Measurements from ENCODE around the gene NR2F1-AS1.

Gene NR2F1-AS1

GRCh38 chr5:93611976-93612854 lies 31.2 kb upstream of the NR2F1-AS1 start:
- peaks cover 0 to 5% (median 0%) of the 10 kb centered on the region in 10 experiments; a peak in 2 of 20 replicates for H3K4me1 ChIP-seq

GRCh38 chr5:93611273-93611975 lies 30.4 kb upstream of the NR2F1-AS1 start:
- peaks cover 0 to 77% (median 47%) of the 10 kb centered on the region in 11 experiments; a peak in 19 of 22 replicates for H4K20me1 ChIP-seq
- no peak overlapping the region for H3K27ac ChIP-seq
- H3K36me3 ChIP-seq = no peaks in the 10 kb centered on the region
- H3K27me3 ChIP-seq = peaks cover 99 to 100% (median 100%) of the 10 kb centered on the region in 11 experiments
- H3K9ac ChIP-seq = no peak overlapping the region
- no peak overlapping the region for H3K4me3 ChIP-seq
- no peak for TF ChIP-seq Cebpa-rat (IDR thresholded peaks at IDR 0.05)
- H3K4me2 ChIP-seq = no peak overlapping the region
- peaks cover 0 to 5% (median 0%) of the 10 kb centered on the region in 10 experiments; a peak in 2 of 20 replicates for H3K4me1 ChIP-seq
- H3K9me3 ChIP-seq (replicated peaks in 1 of 11) = peaks cover 0 to 12% (median 5%) of the 10 kb centered on the region in 11 experiments; a peak in 7 of 22 replicates

More at GRCh38 chr5:93611976-93612854, 31.2 kb upstream of the NR2F1-AS1 start:
- Histone ChIP-seq H3K9me3 (replicated peaks in 1 of 11) (peaks cover 0 to 12% (median 5%) of the 10 kb centered on the region in 11 experiments; a peak in 7 of 22 replicates), H3K4me2 (no peak overlapping the region), H4K20me1 (peaks cover 0 to 69% (median 40%) of the 10 kb centered on the region in 11 experiments; a peak in 19 of 22 replicates), H3K27me3 (peaks cover 99 to 100% (median 100%) of the 10 kb centered on the region in 11 experiments), H3K4me3 (no peak overlapping the region), H3K27ac (no peak overlapping the region), H3K36me3 (no peaks in the 10 kb centered on the region), H3K9ac (no peak overlapping the region)
- TF ChIP-seq Cebpa-rat (IDR thresholded peaks at IDR 0.05) = no peak

GRCh38 chr5:93610581-93611272 lies 29.7 kb upstream of the NR2F1-AS1 start:
- Histone ChIP-seq H3K9ac (no peak overlapping the region), H3K36me3 (no peaks in the 10 kb centered on the region), H3K27me3 (peaks cover 99 to 100% (median 100%) of the 10 kb centered on the region in 11 experiments), H3K9me3 (replicated peaks in 1 of 11) (peaks cover 0 to 12% (median 5%) of the 10 kb centered on the region in 11 experiments; a peak in 7 of 22 replicates), H3K4me1 (peaks cover 0 to 5% (median 0%) of the 10 kb centered on the region in 10 experiments; a peak in 2 of 20 replicates), H3K27ac (no peak overlapping the region), H3K4me3 (no peak overlapping the region), H4K20me1 (peaks cover 0 to 84% (median 53%) of the 10 kb centered on the region in 11 experiments; a peak in 19 of 22 replicates), H3K4me2 (no peak overlapping the region)
- no peak for TF ChIP-seq Cebpa-rat (IDR thresholded peaks at IDR 0.05)

GRCh38 chr5:93609762-93610161 lies 28.7 kb upstream of the NR2F1-AS1 start:
- peaks cover 0 to 12% (median 5%) of the 10 kb centered on the region in 11 experiments; a peak in 7 of 22 replicates for H3K9me3 ChIP-seq (replicated peaks in 1 of 11)
- H3K27ac ChIP-seq = no peak overlapping the region
- H3K4me1 ChIP-seq = peaks cover 0 to 5% (median 0%) of the 10 kb centered on the region in 10 experiments; a peak in 2 of 20 replicates
- no peaks in the 10 kb centered on the region for H3K36me3 ChIP-seq
- no peak overlapping the region for H3K4me3 ChIP-seq
- peaks cover 0 to 93% (median 59%) of the 10 kb centered on the region in 11 experiments; a peak in 19 of 22 replicates for H4K20me1 ChIP-seq
- H3K9ac ChIP-seq = no peak overlapping the region
- TF ChIP-seq Cebpa-rat (IDR thresholded peaks at IDR 0.05) = no peak
- no peak overlapping the region for H3K4me2 ChIP-seq
- peaks cover 99 to 100% (median 100%) of the 10 kb centered on the region in 11 experiments for H3K27me3 ChIP-seq

- Histone ChIP-seq H3K9me3 (replicated peaks in 1 of 11) (peaks cover 0 to 15% (median 6%) of the 10 kb centered on the region in 11 experiments; a peak in 11 of 22 replicates), H3K27me3 (peaks cover 99 to 100% (median 100%) of the 10 kb centered on the region in 11 experiments)
These were observed 27.8 kb upstream of the NR2F1-AS1 start for GRCh38 chr5:93608855-93609254.

GRCh38 chr5:93607367-93608258 lies 26.6 kb upstream of the NR2F1-AS1 start:
- peaks cover 0 to 92% (median 74%) of the 10 kb centered on the region in 11 experiments; a peak in 19 of 22 replicates for H4K20me1 ChIP-seq
- no peak overlapping the region for H3K27ac ChIP-seq
- H3K27me3 ChIP-seq = peaks cover 99 to 100% (median 100%) of the 10 kb centered on the region in 11 experiments
- peak overlapping the region in 4 of 11 experiments; percentile 6 to 68 (median 26); a peak in 6 of 22 replicates for H3K4me2 ChIP-seq
- peaks cover 0 to 17% (median 6%) of the 10 kb centered on the region in 11 experiments; a peak in 11 of 22 replicates for H3K9me3 ChIP-seq (replicated peaks in 1 of 11)
- H3K36me3 ChIP-seq = no peaks in the 10 kb centered on the region
- H3K9ac ChIP-seq = no peak overlapping the region
- H3K4me1 ChIP-seq = peaks cover 0 to 5% (median 0%) of the 10 kb centered on the region in 10 experiments; a peak in 2 of 20 replicates
- TF ChIP-seq Cebpa-rat (IDR thresholded peaks at IDR 0.05) = no peak
- no peak overlapping the region; a peak in 1 of 20 replicates for H3K4me3 ChIP-seq

More at GRCh38 chr5:93608855-93609254, 27.8 kb upstream of the NR2F1-AS1 start:
- Histone ChIP-seq H3K27ac (no peak overlapping the region), H3K36me3 (no peaks in the 10 kb centered on the region), H4K20me1 (peaks cover 0 to 91% (median 62%) of the 10 kb centered on the region in 11 experiments; a peak in 19 of 22 replicates), H3K4me1 (peaks cover 0 to 5% (median 0%) of the 10 kb centered on the region in 10 experiments; a peak in 2 of 20 replicates), H3K4me3 (no peak overlapping the region), H3K4me2 (no peak overlapping the region), H3K9ac (no peak overlapping the region)
- no peak for TF ChIP-seq Cebpa-rat (IDR thresholded peaks at IDR 0.05)

GRCh38 chr5:93606382-93606752 lies 25.3 kb upstream of the NR2F1-AS1 start:
- peaks cover 0 to 95% (median 78%) of the 10 kb centered on the region in 11 experiments; a peak in 18 of 22 replicates for H4K20me1 ChIP-seq
- no peak overlapping the region for H3K9ac ChIP-seq
- peaks cover 100% of the 10 kb centered on the region in 11 experiments for H3K27me3 ChIP-seq
- peaks cover 0 to 5% (median 0%) of the 10 kb centered on the region in 10 experiments; a peak in 2 of 20 replicates for H3K4me1 ChIP-seq
- no peak overlapping the region for H3K4me3 ChIP-seq
- H3K4me2 ChIP-seq = no peak overlapping the region
- H3K27ac ChIP-seq = no peak overlapping the region
- TF ChIP-seq Cebpa-rat (IDR thresholded peaks at IDR 0.05) = no peak
- no peaks in the 10 kb centered on the region for H3K36me3 ChIP-seq
- peaks cover 0 to 13% (median 4%) of the 10 kb centered on the region in 11 experiments; a peak in 8 of 22 replicates for H3K9me3 ChIP-seq (replicated peaks in 1 of 11)
